Stimulated activated CD8-positive, alpha-beta memory T cell treated with anti-CD3 and anti-CD28 coated beads, Interleukin-2, amount 100 ng/mL, for 48 hours (primary cell): ENCODE results near the gene CREB3L2.
"Not testable (repeated sequence)": the region's sequence is repeated elsewhere in the genome, so short reads cannot be mapped to it uniquely, and the experiment has no call there.

Experiments used
- DNase-seq, 2 donors: peaks; one replicate each; pipeline ENCODE4 v3.0.0-alpha.2; 2020; ENCODE audit warnings: low read depth in 2 of 2

CREB3L2 gene

GRCh38 chr7:137987968-137988367 is 13.9 kb downstream of the CREB3L2 start:
- DNase-seq: no peak

GRCh38 chr7:137987563-137987962 is 14.3 kb downstream of the CREB3L2 start:
- DNase-seq: no peak

GRCh38 chr7:137987018-137987349 is 14.9 kb downstream of the CREB3L2 start:
- no peak for DNase-seq

- DNase-seq: no peak
These were observed 15.5 kb downstream of the CREB3L2 start for GRCh38 chr7:137986252-137987017.

- no peak for DNase-seq
These were observed 16.0 kb downstream of the CREB3L2 start for GRCh38 chr7:137985897-137986251.

- DNase-seq: no peak
These were observed 16.5 kb downstream of the CREB3L2 start for GRCh38 chr7:137985253-137985896.

GRCh38 chr7:137984181-137985041 is 17.5 kb downstream of the CREB3L2 start:
- no peak for DNase-seq

- no peak for DNase-seq
These were observed 18.4 kb downstream of the CREB3L2 start for GRCh38 chr7:137983323-137984008.

- not testable (repeated sequence) for DNase-seq
These were observed 19.5 kb downstream of the CREB3L2 start for GRCh38 chr7:137982394-137982793.

- DNase-seq: no peak
These were observed 20.2 kb downstream of the CREB3L2 start for GRCh38 chr7:137981668-137982067.

- DNase-seq: no peak
These were observed 20.7 kb downstream of the CREB3L2 start for GRCh38 chr7:137981175-137981574.

- DNase-seq: no peak
These were observed 21.6 kb downstream of the CREB3L2 start for GRCh38 chr7:137980308-137980707.

- no peak for DNase-seq
These were observed 23.2 kb downstream of the CREB3L2 start for GRCh38 chr7:137978464-137979237.

GRCh38 chr7:137977173-137977572 is 24.7 kb downstream of the CREB3L2 start:
- DNase-seq: no peak

- no peak for DNase-seq
These were observed 25.2 kb downstream of the CREB3L2 start for GRCh38 chr7:137976696-137977095.

- DNase-seq: no peak
These were observed 25.7 kb downstream of the CREB3L2 start for GRCh38 chr7:137976232-137976631.

- DNase-seq: no peak
These were observed 26.1 kb downstream of the CREB3L2 start for GRCh38 chr7:137975768-137976167.

- no peak for DNase-seq
These were observed 26.7 kb downstream of the CREB3L2 start for GRCh38 chr7:137975221-137975620.

GRCh38 chr7:137974766-137975165 is 27.1 kb downstream of the CREB3L2 start:
- no peak for DNase-seq

GRCh38 chr7:137970253-137970975 is 31.5 kb downstream of the CREB3L2 start:
- no peak for DNase-seq

GRCh38 chr7:137969828-137970227 is 32.1 kb downstream of the CREB3L2 start:
- DNase-seq: no peak
